Gastrocnemius medialis (tissue), 4 donors: ENCODE results near the gene GDI1. TPM values are rescaled to one million over a fixed set of nuclear protein-coding genes. Genes with fewer than 3 reads are reported as not detected.
"Not testable (repeated sequence)": the region's sequence is repeated elsewhere in the genome, so short reads cannot be mapped to it uniquely, and the experiment has no call there.

Experiments
- ATAC-seq, 2 donors: fragments of 150-250 bp; one replicate each; pipeline ENCODE4 v1.9.1; 2016
- DNase-seq, 2 donors: peaks; one replicate each; pipeline ENCODE4 v3.0.0-alpha.2; 2019
- H3K27ac ChIP-seq, 4 donors: fragments of 200-600 bp; sonication (generic); 1 replicate in 1 of 4; 2 replicates in 3 of 4; pipeline ENCODE4 v1.5.1; 2016 to 2018; ENCODE audit warnings: mild to moderate bottlenecking in 2 of 4, moderate library complexity in 1 of 4
- H3K27me3 ChIP-seq, 3 donors: fragments of 200-600 bp; sonication (generic) in 2 of 3; 1 replicate in 1 of 3; 2 replicates in 2 of 3; pipeline versions ENCODE4 v1.5.1 to v1.6.0; 2016 to 2019; ENCODE audit warnings: mild to moderate bottlenecking in 1 of 3, moderate library complexity in 1 of 3
- H3K36me3 ChIP-seq, 2 donors: fragments of 200-600 bp; sonication (generic) in 1 of 2; one replicate each; pipeline ENCODE4 v1.5.1; 2017 to 2018
- H3K4me1 ChIP-seq, 2 donors: fragments of 200-600 bp; sonication (generic) in 1 of 2; one replicate each; pipeline ENCODE4 v1.5.1; 2016 to 2017; ENCODE audit warnings: mild to moderate bottlenecking in 2 of 2
- H3K4me3 ChIP-seq, 4 donors: fragments of 200-600 bp; sonication (generic) in 3 of 4; 1 replicate in 1 of 4; 2 replicates in 3 of 4; pipeline ENCODE4 v1.5.1; 2016 to 2019; ENCODE audit warnings: mild to moderate bottlenecking in 2 of 4
- H3K9me3 ChIP-seq, 3 donors: fragments of 200-600 bp; sonication (generic) in 2 of 3; 1 replicate in 1 of 3; 2 replicates in 2 of 3; pipeline ENCODE4 v1.5.1; 2016 to 2019
- CTCF ChIP-seq, 5 experiments: fragments of 450-650 bp in 3 of 5; fragments of 200-600 bp in 2 of 5; sonication (generic) in 2 of 5; IDR thresholded peaks in 4 of 5; conservative IDR thresholded peaks in 1 of 5; 1 replicate in 4 of 5; 2 replicates in 1 of 5; pipeline ENCODE4 v1.5.1; 2016 to 2019; ENCODE audit warnings: antibody characterized with exemption in 5 of 5, mild to moderate bottlenecking in 3 of 5, moderate library complexity in 3 of 5
- POLR2A ChIP-seq, 2 donors: fragments of 450-650 bp; IDR thresholded peaks; one replicate each; pipeline ENCODE4 v1.6.1; 2017; ENCODE audit warnings: antibody characterized with exemption in 2 of 2, mild to moderate bottlenecking in 2 of 2, moderate library complexity in 2 of 2
- in situ Hi-C, 4 donors: fragments of 200-750 bp; cut with MboI; loops; one replicate each; pipeline versions ENCODE4 v1.15.0 to v1.8.0; 2017; ENCODE audit warnings: low sequenced_read_pairs in 4 of 4
- intact Hi-C: fragments of 100-400 bp; cut with DNase I; formaldehyde crosslinking; loops from one replicate; pipeline ENCODE4 v1.15.1; 2023; ENCODE audit warnings: low total_unique reads
- total RNA-seq, 4 donors: library from RNA; depleted of rRNA; stranded (reverse); fragments of >200 nt; gene quantifications; one replicate each; pipeline versions ENCODE4 v1.1.0 to v1.2.3, GENCODE V29; 2016

Gene GDI1
- total RNA-seq, result 10 to 100 TPM; 19.8 to 54.5 (median 39.0) TPM

- in situ Hi-C loops (no loop called here), intact Hi-C loops (loop anchor here (2.0 to 5.0 kb wide), 3 partner anchors 26 to 54 kb away; partner anchors contain the start of genes RPL10, SLC10A3 and TAFAZZIN)
- Histone ChIP-seq H3K4me1 (peaks cover 0 to 5% of the 10 kb centered on the region in 2 donors), H3K4me3 (peak within 1 kb of the TSS; percentile 64 to 84 (median 66)), H3K9me3 (no peaks in the 10 kb centered on the region), H3K27ac (peak within 1 kb of the TSS; percentile 79 to 88 (median 82)), H3K27me3 (no peaks in the 10 kb centered on the region), H3K36me3 (peaks cover 0 to 17% of the 10 kb centered on the region in 2 donors)
- peak; percentile 72 to 75 for ATAC-seq
- TF ChIP-seq POLR2A (IDR thresholded peaks at IDR 0.05) (peak; percentile 49 to 62), CTCF (IDR thresholded peaks at IDR 0.05 in 4 of 5, conservative IDR thresholded peaks at IDR 0.05 in 1 of 5) (no peak)
- DNase-seq, result peak in 1 of 2 donors; percentile 36
Measured at GRCh38 chrX:154436983-154437752, at the start of gene GDI1. Gene GDI1 (plus strand): TSS chrX:154437154. CDS start chrX:154437255, 101 bp downstream.

- peak in 1 of 2 donors; percentile 12 for ATAC-seq
- intact Hi-C loops, in situ Hi-C loops: not testable (repeated sequence)
Measured at GRCh38 chrX:154388094-154388493, 48.9 kb upstream of the GDI1 start.

GRCh38 chrX:154388649-154389048 lies 48.3 kb upstream of the GDI1 start:
- ATAC-seq, result not testable (repeated sequence)

More at GRCh38 chrX:154388094-154388493, 48.9 kb upstream of the GDI1 start:
- H3K27me3 ChIP-seq, H3K9me3 ChIP-seq, H3K36me3 ChIP-seq, DNase-seq, H3K27ac ChIP-seq, H3K4me1 ChIP-seq, H3K4me3 ChIP-seq: not testable (repeated sequence)

GRCh38 chrX:154389812-154390747 lies 46.9 kb upstream of the GDI1 start:
- in situ Hi-C loops, H3K9me3 ChIP-seq, H3K27me3 ChIP-seq, H3K36me3 ChIP-seq, intact Hi-C loops, H3K4me1 ChIP-seq, DNase-seq: not testable (repeated sequence)
- H3K27ac ChIP-seq, result peak overlapping the region; percentile 50 to 80 (median 61)
- peak; percentile 86 to 89 for ATAC-seq
- peak overlapping the region in 1 of 4 donors; percentile 42 for H3K4me3 ChIP-seq

More at GRCh38 chrX:154388649-154389048, 48.3 kb upstream of the GDI1 start:
- H3K9me3 ChIP-seq, H3K36me3 ChIP-seq, H3K4me3 ChIP-seq, H3K27me3 ChIP-seq, in situ Hi-C loops, DNase-seq, H3K27ac ChIP-seq, intact Hi-C loops, H3K4me1 ChIP-seq: not testable (repeated sequence)

GRCh38 chrX:154396363-154396762 lies 40.6 kb upstream of the GDI1 start:
- peaks cover 0 to 14% of the 10 kb centered on the region in 2 donors for H3K36me3 ChIP-seq
- ATAC-seq, DNase-seq, H3K4me3 ChIP-seq, H3K9me3 ChIP-seq, H3K27me3 ChIP-seq, in situ Hi-C loops: not testable (repeated sequence)
- peak overlapping the region in 1 of 4 donors; percentile 93 for H3K27ac ChIP-seq
- H3K4me1 ChIP-seq, result peaks cover 10 to 18% of the 10 kb centered on the region in 2 donors
- intact Hi-C loops, result loop anchor here (5.0 kb wide), 3 partner anchors 41 to 121 kb away; partner anchors contain the start of genes FAM3A, GDI1 and UBL4A

- DNase-seq, result peak; percentile 52 to 71
- Histone ChIP-seq H3K4me3 (peak overlapping the region; percentile 68 to 85 (median 80)), H3K4me1 (peaks cover 10 to 18% of the 10 kb centered on the region in 2 donors), H3K9me3 (no peaks in the 10 kb centered on the region), H3K27me3 (no peaks in the 10 kb centered on the region), H3K36me3 (peaks cover 0 to 14% of the 10 kb centered on the region in 2 donors), H3K27ac (peak overlapping the region; percentile 93 to 99 (median 98))
- intact Hi-C loops, result loop anchor here (5.0 kb wide), 3 partner anchors 40 to 120 kb away; partner anchors contain the start of genes FAM3A, GDI1 and UBL4A
- in situ Hi-C loops, result no loop called here
- no peak for TF ChIP-seq CTCF (IDR thresholded peaks at IDR 0.05 in 4 of 5, conservative IDR thresholded peaks at IDR 0.05 in 1 of 5)
- peak in 1 of 2 donors; percentile 32 for TF ChIP-seq POLR2A (IDR thresholded peaks at IDR 0.05)
- peak; percentile 55 to 61 for ATAC-seq
Measured at GRCh38 chrX:154396973-154397887, 39.7 kb upstream of the GDI1 start.
